ENCODE data around the gene VTI1A. TPM values are rescaled to one million over a fixed set of nuclear protein-coding genes. Genes with fewer than 3 reads are reported as not detected.

Gene VTI1A
- total and polyA plus RNA-seq, 9 of the 15 experiments (the other 6 are each of a cell fraction or from before 2014, with no cell fraction given) = 9.3 to 21.4 (median 16.0) TPM

- Histone ChIP-seq H3K4me2 (ENCODE audit: insufficient read depth, low read length) (no peak overlapping the region), H3K9me3 (replicated peaks; ENCODE audit: control insufficient read depth, insufficient read depth, low read depth, low read length) (no peaks in the 10 kb centered on the region), H3K79me2 (ENCODE audit: control insufficient read depth, insufficient read depth, low read length) (no peaks in the 10 kb centered on the region), H3K27ac (ENCODE audit: extremely low read depth, low read depth, low read length) (no peak overlapping the region), H3K9me1 (ENCODE audit: control insufficient read depth, insufficient read depth, low read length) (no peaks in the 10 kb centered on the region), H2AFZ (ENCODE audit: low read depth, low read length) (no peak overlapping the region), H3K4me3 (no peak overlapping the region), H4K20me1 (replicated peaks; ENCODE audit: control insufficient read depth, insufficient read depth, low read length) (no peaks in the 10 kb centered on the region), H3K36me3 (ENCODE audit: control insufficient read depth, insufficient read depth, low read length) (no peaks in the 10 kb centered on the region), H3K27me3 (ENCODE audit: control insufficient read depth in 2 of 2, insufficient read depth in 2 of 2, low read length in 2 of 2) (no peaks in the 10 kb centered on the region), H3K9ac (ENCODE audit: insufficient read depth in 1 of 2, low read depth in 2 of 2, low read length in 2 of 2) (no peak overlapping the region), H3K4me1 (replicated peaks in 1 of 2; ENCODE audit: control insufficient read depth in 2 of 2, insufficient read depth in 2 of 2, low read length in 2 of 2) (no peaks in the 10 kb centered on the region; a peak in 1 of 5 replicates)
- POLR2A ChIA-PET = interaction anchor here (0.6 kb wide), 1 partner anchor 31 kb away, joined by 3 read pairs; no protein-coding TSS in a partner anchor
- no TSS peak for BruUV-seq (replicated peaks)
- TF ChIP-seq NCOA6 (IDR thresholded peaks at IDR 0.05) (no peak), ZNF398 (CRISPR knock-in tag; IDR thresholded peaks at IDR 0.05) (no peak)
- ATAC-seq (no peak), DNase-seq (ENCODE audit: extremely low read depth in 1 of 4, low spot score in 3 of 4) (no peak), FAIRE-seq (no peak)
- intact Hi-C loops (cut with micrococcal nuclease) = no loop called here
- CTCF ChIA-PET (ENCODE audit: low intra/inter-chr PET ratio) = no interaction called here
- WGBS (ENCODE audit: insufficient coverage, low coverage, missing lambda C conversion rate) = 51% methylated on average over 8 of the region's 10 CpGs
- in situ Hi-C loops (cut with MboI) = no loop called here
These were observed 363.7 kb downstream of the VTI1A start for GRCh38 chr10:112810711-112811151.

GRCh38 chr10:112811741-112812551 is 364.9 kb downstream of the VTI1A start:
- no peaks in the 10 kb centered on the region; a peak in 1 of 5 replicates for H3K4me1 ChIP-seq (replicated peaks in 1 of 2; ENCODE audit: control insufficient read depth in 2 of 2, insufficient read depth in 2 of 2, low read length in 2 of 2)
- 86% methylated on average over 9 of the region's 14 CpGs for WGBS (ENCODE audit: insufficient coverage, low coverage, missing lambda C conversion rate)
- H3K9me3 ChIP-seq (replicated peaks; ENCODE audit: control insufficient read depth, insufficient read depth, low read depth, low read length) = no peaks in the 10 kb centered on the region
- H3K79me2 ChIP-seq (ENCODE audit: control insufficient read depth, insufficient read depth, low read length) = no peaks in the 10 kb centered on the region
- no peak overlapping the region for H3K27ac ChIP-seq (ENCODE audit: extremely low read depth, low read depth, low read length)
- H3K36me3 ChIP-seq (ENCODE audit: control insufficient read depth, insufficient read depth, low read length) = no peaks in the 10 kb centered on the region
- ChIA-PET CTCF (ENCODE audit: low intra/inter-chr PET ratio) (no interaction called here), POLR2A (no interaction called here)
- H4K20me1 ChIP-seq (replicated peaks; ENCODE audit: control insufficient read depth, insufficient read depth, low read length) = no peaks in the 10 kb centered on the region
- BruUV-seq (replicated peaks) = no TSS peak
- in situ Hi-C loops (cut with MboI) (no loop called here), intact Hi-C loops (cut with micrococcal nuclease) (no loop called here)
- H3K4me2 ChIP-seq (ENCODE audit: insufficient read depth, low read length) = no peak overlapping the region
- FAIRE-seq (no peak), DNase-seq (ENCODE audit: extremely low read depth in 1 of 4, low spot score in 3 of 4) (no peak), ATAC-seq (no peak)
- H2AFZ ChIP-seq (ENCODE audit: low read depth, low read length) = no peak overlapping the region
- H3K9ac ChIP-seq (ENCODE audit: insufficient read depth in 1 of 2, low read depth in 2 of 2, low read length in 2 of 2) = no peak overlapping the region
- no peaks in the 10 kb centered on the region for H3K9me1 ChIP-seq (ENCODE audit: control insufficient read depth, insufficient read depth, low read length)
- H3K27me3 ChIP-seq (ENCODE audit: control insufficient read depth in 2 of 2, insufficient read depth in 2 of 2, low read length in 2 of 2) = no peaks in the 10 kb centered on the region
- no peak overlapping the region for H3K4me3 ChIP-seq
- TF ChIP-seq BDP1 (IDR thresholded peaks at IDR 0.05; ENCODE audit: insufficient read depth, insufficient read length) = no peak
- TF ChIP-seq POLR2AphosphoS5 (IDR thresholded peaks at IDR 0.05; ENCODE audit: control insufficient read depth, insufficient read depth, low read depth, low read length) = no peak
- TF ChIP-seq POLR3G (IDR thresholded peaks at IDR 0.05; ENCODE audit: extremely low read depth, insufficient read length, insufficient replicate concordance) = no peak
- no peak for TF ChIP-seq MLLT1 (IDR thresholded peaks at IDR 0.05)
- TF ChIP-seq HSF4 (CRISPR knock-in tag; IDR thresholded peaks at IDR 0.05; ENCODE audit: borderline replicate concordance) = no peak
- TF ChIP-seq ADNP (tag; IDR thresholded peaks at IDR 0.05) = no peak
- TF ChIP-seq DACH1 (IDR thresholded peaks at IDR 0.05; ENCODE audit: partially characterized antibody) = no peak
- TF ChIP-seq FOXO4 (CRISPR knock-in tag; IDR thresholded peaks at IDR 0.05) = no peak

Data from K562 (cell line).